ENCODE results near the gene DENND1A.

DENND1A gene

DNA sequence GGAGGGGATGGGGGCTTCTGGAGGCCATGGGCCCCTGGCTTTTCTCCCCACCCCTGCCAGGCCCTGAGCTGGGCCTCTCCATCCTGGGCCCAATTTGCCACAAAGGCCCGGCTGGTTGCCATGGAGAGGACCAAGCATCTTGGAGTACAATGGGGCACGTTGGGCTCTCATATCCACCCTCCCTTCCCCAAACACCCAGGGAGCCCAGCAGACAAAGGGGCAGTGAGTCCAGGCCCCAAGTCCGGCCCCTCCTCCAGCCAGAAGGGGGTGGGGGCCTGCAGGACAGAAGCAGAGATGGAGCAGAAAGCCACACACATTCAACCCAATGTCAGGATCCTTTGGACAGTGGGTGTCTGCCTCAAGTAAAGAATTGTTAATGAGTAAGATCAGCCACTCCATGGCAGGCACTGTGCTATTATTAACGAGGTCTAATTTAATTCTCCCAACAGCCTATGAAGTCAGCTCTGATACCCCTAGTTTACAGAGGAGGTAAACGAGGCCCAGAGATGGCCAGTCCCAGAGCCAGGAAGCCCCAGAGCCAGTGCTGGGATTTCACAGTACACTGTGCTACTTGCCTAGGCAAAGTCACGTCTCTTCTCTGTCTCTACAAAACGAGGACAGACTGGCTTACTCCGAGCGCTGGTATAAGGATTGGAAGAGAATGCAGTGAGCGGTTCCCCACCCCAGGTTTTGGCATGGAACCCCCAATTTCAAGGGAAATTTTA, 571.6 kb downstream of the DENND1A start:
- TF ChIP-seq, protein P1, sequence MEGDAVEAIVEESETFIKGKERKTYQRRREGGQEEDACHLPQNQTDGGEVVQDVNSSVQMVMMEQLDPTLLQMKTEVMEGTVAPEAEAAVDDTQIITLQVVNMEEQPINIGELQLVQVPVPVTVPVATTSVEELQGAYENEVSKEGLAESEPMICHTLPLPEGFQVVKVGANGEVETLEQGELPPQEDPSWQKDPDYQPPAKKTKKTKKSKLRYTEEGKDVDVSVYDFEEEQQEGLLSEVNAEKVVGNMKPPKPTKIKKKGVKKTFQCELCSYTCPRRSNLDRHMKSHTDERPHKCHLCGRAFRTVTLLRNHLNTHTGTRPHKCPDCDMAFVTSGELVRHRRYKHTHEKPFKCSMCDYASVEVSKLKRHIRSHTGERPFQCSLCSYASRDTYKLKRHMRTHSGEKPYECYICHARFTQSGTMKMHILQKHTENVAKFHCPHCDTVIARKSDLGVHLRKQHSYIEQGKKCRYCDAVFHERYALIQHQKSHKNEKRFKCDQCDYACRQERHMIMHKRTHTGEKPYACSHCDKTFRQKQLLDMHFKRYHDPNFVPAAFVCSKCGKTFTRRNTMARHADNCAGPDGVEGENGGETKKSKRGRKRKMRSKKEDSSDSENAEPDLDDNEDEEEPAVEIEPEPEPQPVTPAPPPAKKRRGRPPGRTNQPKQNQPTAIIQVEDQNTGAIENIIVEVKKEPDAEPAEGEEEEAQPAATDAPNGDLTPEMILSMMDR (IDR thresholded peaks at IDR 0.05; ENCODE audit: insufficient read depth, missing control alignments) = no peak
- DNase-seq (ENCODE audit: insufficient read length, low spot score) = no peak
- no peak for FAIRE-seq

GRCh38 chr9:123357743-123358059, 572.2 kb downstream of the DENND1A start:
- DNase-seq (ENCODE audit: insufficient read length, low spot score) (no peak), FAIRE-seq (no peak)
- TF ChIP-seq, protein P1 (IDR thresholded peaks at IDR 0.05; ENCODE audit: insufficient read depth, missing control alignments) = no peak

- no peak for FAIRE-seq
- TF ChIP-seq, protein P1 (IDR thresholded peaks at IDR 0.05; ENCODE audit: insufficient read depth, missing control alignments) = no peak
- peak; percentile 17 for DNase-seq (ENCODE audit: insufficient read length, low spot score)
Observed at GRCh38 chr9:123356851-123357742, 572.8 kb downstream of the DENND1A start.

- TF ChIP-seq, protein P1 (IDR thresholded peaks at IDR 0.05; ENCODE audit: insufficient read depth, missing control alignments) = no peak
- DNase-seq (ENCODE audit: insufficient read length, low spot score) (no peak), FAIRE-seq (no peak)
Observed at GRCh38 chr9:123355761-123356431, 574.0 kb downstream of the DENND1A start, which contains the start of gene CRB2. CRB2 (plus strand) TSS chr9:123356197; CDS start chr9:123356261, 64 bp downstream.

DNA sequence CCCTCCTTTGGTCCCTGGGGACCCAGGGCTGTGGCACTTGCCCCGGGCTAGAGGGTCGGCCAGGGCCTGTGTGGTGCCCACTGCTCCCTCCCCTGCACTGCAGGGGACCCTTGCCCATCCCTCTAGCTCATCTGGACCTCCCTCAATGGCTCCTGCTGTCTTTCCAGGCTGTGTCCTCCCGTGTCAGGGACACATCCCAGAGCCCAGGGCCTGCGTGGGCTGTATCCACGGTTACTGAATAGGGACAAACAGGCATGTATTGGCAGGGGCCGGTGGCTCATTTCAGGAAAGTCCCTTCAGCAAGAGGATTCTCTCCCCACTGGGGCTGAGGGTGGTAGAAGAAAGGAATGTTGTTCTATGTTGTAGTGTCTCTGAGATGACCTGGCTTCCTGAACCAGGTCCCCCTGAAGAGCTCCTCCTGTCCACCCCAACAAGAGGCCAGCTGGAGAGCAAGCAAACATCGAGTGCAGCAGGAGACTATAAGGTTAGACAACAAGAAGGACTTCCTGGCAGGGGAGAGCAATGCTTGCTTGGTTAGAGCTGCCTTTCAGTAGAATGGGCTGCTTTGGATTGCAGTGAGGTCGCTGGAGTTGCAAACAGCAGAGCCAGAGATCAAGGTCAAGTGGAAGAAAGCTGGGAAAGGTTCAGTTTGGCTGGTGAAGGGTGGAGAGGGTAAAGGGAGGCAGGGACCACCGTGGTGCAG, 575.0 kb downstream of the DENND1A start:
- FAIRE-seq = no peak
- TF ChIP-seq, protein P1 (IDR thresholded peaks at IDR 0.05; ENCODE audit: insufficient read depth, missing control alignments) = no peak
- no peak for DNase-seq (ENCODE audit: insufficient read length, low spot score)

DNA sequence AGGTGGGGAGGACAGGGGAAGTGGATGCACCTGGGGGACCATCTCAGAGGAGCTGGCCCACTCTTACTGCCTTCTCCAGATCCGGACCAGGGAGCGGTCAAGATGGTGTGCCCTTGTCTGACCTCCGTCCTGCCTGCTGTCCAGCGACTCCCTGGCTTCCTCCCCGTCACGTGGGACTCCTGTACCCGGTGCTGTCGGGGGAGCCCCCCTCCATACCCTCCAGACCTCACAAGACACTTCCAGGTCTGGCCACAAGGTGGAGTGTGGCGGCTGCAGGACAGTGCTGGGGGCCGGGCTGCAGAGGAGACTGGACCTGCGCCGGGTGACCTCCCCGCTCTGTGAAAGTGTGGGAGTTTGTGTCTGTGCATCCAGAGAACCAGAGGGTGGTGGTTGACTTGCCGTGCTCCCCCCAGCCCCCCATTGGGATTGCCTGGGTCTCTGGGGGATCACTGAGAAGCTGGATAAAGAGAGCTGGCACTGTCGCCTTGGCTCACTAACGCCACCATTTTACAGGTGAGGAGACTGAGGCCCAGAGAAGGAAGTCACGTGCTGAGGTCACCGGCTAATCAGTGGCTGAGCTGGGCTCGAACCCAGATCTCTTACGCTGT, 575.8 kb downstream of the DENND1A start:
- FAIRE-seq = no peak
- peak; percentile 86 for DNase-seq (ENCODE audit: insufficient read length, low spot score)
- TF ChIP-seq, protein P1 (IDR thresholded peaks at IDR 0.05; ENCODE audit: insufficient read depth, missing control alignments) = peak; percentile 75

Data from D721Med (cell line).